GM21529 (cell line): ENCODE results near the gene TMEM63B.
"Not testable (repeated sequence)": the region's sequence is repeated elsewhere in the genome, so short reads cannot be mapped to it uniquely, and the experiment has no call there.

ENCODE experiments used
- ATAC-seq: cut with Tn5 transposase; IDR thresholded peaks from one replicate; pipeline ENCODE4 v1.9.1; 2021; ENCODE audit not compliant: unreplicated experiment

Gene TMEM63B

GRCh38 chr6:44169154-44169553 is 41.8 kb downstream of the TMEM63B start:
- no peak for ATAC-seq

- no peak for ATAC-seq
Observed at GRCh38 chr6:44169886-44170570, 42.7 kb downstream of the TMEM63B start.

GRCh38 chr6:44171899-44172546 is 44.7 kb downstream of the TMEM63B start:
- ATAC-seq, result no peak

GRCh38 chr6:44172731-44173500 is 45.6 kb downstream of the TMEM63B start:
- peak; percentile 78 for ATAC-seq

GRCh38 chr6:44176130-44176761 is 48.9 kb downstream of the TMEM63B start:
- no peak for ATAC-seq

GRCh38 chr6:44176762-44177509 is 49.6 kb downstream of the TMEM63B start:
- ATAC-seq, result no peak

- ATAC-seq, result no peak
Observed at GRCh38 chr6:44177691-44178423, 50.5 kb downstream of the TMEM63B start.

GRCh38 chr6:44178424-44179071 is 51.2 kb downstream of the TMEM63B start:
- no peak for ATAC-seq

GRCh38 chr6:44179072-44179536 is 51.8 kb downstream of the TMEM63B start:
- no peak for ATAC-seq

GRCh38 chr6:44179648-44180047 is 52.3 kb downstream of the TMEM63B start:
- no peak for ATAC-seq

GRCh38 chr6:44180406-44180805 is 53.1 kb downstream of the TMEM63B start:
- no peak for ATAC-seq

- no peak for ATAC-seq
Observed at GRCh38 chr6:44180886-44181285, 53.5 kb downstream of the TMEM63B start.

GRCh38 chr6:44181784-44182183 is 54.4 kb downstream of the TMEM63B start:
- not testable (repeated sequence) for ATAC-seq

GRCh38 chr6:44182911-44183390 is 55.6 kb downstream of the TMEM63B start:
- no peak for ATAC-seq

- ATAC-seq, result no peak
Observed at GRCh38 chr6:44183783-44184182, 56.4 kb downstream of the TMEM63B start.

- ATAC-seq, result not testable (repeated sequence)
Observed at GRCh38 chr6:44185356-44185755, 58.0 kb downstream of the TMEM63B start.

GRCh38 chr6:44185953-44186634 is 58.7 kb downstream of the TMEM63B start:
- ATAC-seq, result no peak

- no peak for ATAC-seq
Observed at GRCh38 chr6:44186635-44187025, 59.3 kb downstream of the TMEM63B start.

GRCh38 chr6:44188819-44189218 is 61.5 kb downstream of the TMEM63B start:
- no peak for ATAC-seq
